Measurements from ENCODE around the gene SNTG2.
"Not testable (repeated sequence)": the region's sequence is repeated elsewhere in the genome, so short reads cannot be mapped to it uniquely, and the experiment has no call there.

The SNTG2 gene

DNA sequence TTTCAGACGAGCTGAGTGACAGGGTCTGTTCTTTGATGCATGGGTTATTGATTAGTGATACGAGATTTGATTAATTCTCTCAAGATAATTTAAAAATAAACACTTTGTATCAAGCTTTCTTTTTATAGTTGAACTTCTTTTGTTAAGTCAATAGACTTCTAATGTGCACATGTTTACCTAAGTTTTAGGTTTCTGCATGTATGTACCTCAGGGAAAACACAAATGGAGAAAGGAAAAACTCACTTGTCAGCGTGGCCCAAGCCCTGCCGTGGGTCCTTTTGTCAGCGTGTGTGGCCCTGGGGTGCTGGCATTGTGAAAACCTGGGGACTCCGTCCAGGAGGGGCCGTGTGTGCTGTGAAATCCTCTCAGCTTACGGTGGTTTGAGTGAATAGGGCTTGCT lies 153.7 kb downstream of the SNTG2 start:
- DNase-seq = no peak

DNA sequence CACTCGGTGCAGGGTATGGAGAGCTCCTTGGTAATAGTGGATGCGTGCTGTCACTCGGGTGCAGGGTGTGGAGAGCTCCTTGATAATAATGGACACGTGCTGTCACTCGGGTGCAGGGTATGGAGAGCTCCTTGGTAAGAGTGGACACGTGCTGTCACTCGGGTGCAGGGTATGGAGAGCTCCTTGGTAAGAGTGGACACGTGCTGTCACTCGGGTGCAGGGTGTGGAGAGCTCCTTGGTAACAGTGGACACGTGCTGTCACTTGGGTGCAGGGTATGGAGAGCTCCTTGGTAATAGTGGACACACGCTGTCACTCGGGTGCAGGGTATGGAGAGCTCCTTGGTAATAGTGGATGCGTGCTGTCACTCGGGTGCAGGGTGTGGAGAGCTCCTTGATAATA lies 155.7 kb downstream of the SNTG2 start:
- DNase-seq = not testable (repeated sequence)

DNA sequence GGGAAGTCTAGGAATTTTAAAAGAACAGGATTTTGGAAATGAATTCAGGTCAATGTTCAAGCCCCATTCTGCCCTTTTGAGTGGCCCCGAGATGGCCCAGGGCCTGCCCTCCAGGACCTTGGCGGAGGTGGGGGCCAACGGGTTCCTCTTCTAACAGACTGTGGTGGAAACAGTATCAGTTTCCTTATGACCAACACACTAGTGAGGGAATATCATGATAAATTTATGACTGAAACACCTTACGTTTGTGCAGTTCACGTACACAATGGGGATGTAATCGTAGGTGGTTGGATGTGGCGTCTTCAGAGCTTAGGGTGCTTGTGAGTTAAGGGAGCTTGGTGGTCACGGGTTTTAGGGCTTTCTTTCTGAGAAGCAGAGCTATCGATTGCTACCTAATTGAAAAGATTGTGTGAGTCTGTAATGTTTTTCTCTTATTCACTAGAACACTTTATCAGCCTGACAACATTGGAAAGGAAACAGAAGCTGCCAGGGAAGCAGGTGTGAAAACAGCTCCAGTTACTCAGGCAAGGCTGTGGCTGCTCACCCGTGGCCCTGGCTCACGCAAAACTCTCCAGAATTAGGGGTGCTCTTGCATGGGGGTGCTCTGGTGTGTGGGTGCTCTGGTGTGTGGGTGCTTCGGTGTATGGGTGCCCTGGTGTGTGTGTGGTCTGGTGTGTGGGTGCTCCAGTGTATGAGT lies 165.3 kb downstream of the SNTG2 start:
- DNase-seq = no peak

GRCh38 chr2:1117569-1117968 lies 166.9 kb downstream of the SNTG2 start:
- no peak for DNase-seq

GRCh38 chr2:1125217-1125616 lies 174.6 kb downstream of the SNTG2 start:
- DNase-seq = no peak

- no peak for DNase-seq
Observed at GRCh38 chr2:1125633-1126370, 175.2 kb downstream of the SNTG2 start.

GRCh38 chr2:1129982-1130381 lies 179.3 kb downstream of the SNTG2 start:
- no peak for DNase-seq

- DNase-seq = no peak
Observed at GRCh38 chr2:1130922-1131321, 180.3 kb downstream of the SNTG2 start.

- no peak for DNase-seq
Observed at GRCh38 chr2:1132328-1132969, 181.8 kb downstream of the SNTG2 start.

- DNase-seq = not testable (repeated sequence)
Observed at GRCh38 chr2:1133896-1134295, 183.2 kb downstream of the SNTG2 start.

- DNase-seq = no peak
Observed at GRCh38 chr2:1134629-1135028, 184.0 kb downstream of the SNTG2 start.

GRCh38 chr2:1136067-1136466 lies 185.4 kb downstream of the SNTG2 start:
- DNase-seq = no peak

DNA sequence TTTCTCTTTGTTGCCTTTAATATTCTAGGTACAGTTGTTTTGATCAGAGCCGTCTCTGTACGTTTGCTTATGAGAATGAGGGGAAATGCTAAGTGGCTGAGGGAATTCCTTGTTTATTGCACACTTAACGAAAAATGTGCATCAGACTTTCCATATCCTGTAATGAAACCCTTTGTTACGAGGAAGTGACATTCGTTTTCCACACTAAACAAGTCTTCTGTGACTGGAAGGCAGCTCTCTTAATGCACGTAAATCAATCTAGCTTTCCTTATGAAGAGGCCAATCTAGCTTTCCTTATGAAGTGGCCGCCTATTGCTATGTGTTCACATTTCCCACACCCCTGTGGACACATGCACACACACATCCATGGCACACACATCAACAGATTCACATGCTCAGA lies 186.2 kb downstream of the SNTG2 start:
- no peak for DNase-seq

- DNase-seq = no peak
Observed at GRCh38 chr2:1137264-1137663, 186.6 kb downstream of the SNTG2 start.

DNA sequence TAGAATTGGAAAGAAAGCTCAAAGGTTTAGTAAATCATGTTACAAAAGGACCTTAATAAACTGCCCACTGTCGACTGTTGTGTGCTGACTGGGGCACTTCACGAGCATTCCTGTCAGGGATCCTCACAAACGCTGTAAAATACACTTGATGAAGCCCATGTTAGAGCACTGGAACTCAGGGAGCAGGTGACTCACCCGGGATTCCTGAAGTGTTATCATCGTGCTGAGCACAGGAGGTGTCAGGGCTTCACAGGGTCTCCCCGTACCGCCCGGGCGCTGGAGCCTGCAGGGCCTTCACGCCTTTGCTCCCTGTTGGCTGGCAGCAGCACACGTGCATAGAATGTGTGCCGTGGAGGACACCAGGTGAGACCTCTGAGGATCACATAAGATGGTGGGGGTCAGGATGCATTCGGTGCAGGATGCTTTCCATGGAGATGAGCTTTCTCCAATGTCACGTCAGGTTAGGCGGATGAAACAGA lies 187.3 kb downstream of the SNTG2 start:
- no peak for DNase-seq

DNA sequence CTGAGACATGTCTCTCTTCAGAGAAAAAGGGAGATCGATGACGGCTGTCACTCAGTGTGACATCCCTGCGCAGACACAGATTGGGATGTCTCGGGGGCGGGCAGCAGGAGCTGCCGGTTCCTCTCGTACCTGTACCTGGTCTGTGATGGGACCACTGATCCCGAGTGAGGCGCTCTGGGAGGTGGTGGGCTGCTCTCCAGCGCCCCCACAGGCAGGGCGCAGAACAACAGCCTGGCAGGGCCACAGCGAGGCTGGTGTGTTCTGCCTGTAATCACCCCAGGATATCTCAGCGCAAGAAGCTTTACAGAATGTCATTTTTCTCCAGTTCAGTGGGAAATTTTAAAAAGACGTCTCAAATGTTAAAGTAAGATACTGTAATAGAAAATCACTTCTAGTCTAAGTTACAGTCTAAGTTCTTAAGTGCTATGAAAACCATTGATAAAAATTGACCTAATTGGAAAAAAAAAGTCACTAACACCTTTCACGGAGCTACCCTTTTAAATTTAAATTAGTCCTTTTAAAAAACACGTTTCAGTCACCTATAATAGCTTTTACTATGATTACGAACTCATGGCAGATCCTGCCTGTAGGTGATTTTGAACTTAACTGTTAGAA lies 189.8 kb downstream of the SNTG2 start:
- DNase-seq = no peak

DNA sequence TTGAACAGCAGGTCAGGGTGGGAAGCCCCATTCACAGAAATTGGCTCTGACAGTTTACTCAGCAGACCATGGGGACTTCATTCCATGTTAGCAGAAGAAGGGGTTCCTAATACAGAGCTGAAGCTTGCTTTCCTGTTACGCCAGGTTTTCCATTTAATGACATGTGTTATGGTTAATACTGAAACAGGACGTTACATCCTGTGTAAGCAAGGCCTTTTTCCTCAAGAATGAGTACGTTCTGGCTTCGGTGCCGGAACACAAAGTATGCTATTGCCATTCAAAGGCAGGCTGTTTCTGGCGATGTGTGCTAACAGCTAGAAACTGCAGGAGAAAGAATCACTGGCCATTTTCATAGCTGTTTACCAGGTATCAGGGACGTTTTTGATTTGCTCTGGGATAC lies 190.4 kb downstream of the SNTG2 start:
- DNase-seq = no peak

- DNase-seq = no peak
Observed at GRCh38 chr2:1143129-1143528, 192.5 kb downstream of the SNTG2 start.

- DNase-seq = no peak
Observed at GRCh38 chr2:1147873-1148612, 197.4 kb downstream of the SNTG2 start.

- no peak for DNase-seq
Observed at GRCh38 chr2:1150724-1151511, 200.3 kb downstream of the SNTG2 start.

- no peak for DNase-seq
Observed at GRCh38 chr2:1152375-1152774, 201.7 kb downstream of the SNTG2 start.

DNA sequence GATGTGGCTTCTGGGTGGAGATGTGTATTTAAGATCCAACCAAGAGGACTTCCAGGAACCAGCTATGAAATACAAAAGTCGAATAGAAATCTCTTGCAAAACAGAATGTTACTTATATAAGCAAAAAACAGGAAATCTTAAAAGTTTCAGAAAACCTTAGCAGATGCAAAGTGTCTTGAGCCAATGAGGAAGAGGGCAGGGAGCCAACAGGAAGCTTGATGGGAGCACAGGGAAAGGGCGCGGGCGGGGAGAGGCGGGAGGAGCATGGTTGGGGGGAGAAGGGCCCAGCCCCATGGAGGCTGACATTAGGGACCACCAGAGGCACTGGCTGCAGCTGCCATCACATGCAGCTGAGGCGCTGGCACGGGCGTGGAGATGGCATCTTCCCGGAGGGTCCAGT lies 203.3 kb downstream of the SNTG2 start:
- no peak for DNase-seq
